ENCODE measurements around the gene CFP. TPM values are rescaled to one million over a fixed set of nuclear protein-coding genes. Genes with fewer than 3 reads are reported as not detected.
A peak's percentile ranks its signal among the peaks of the same experiment; 100 is the strongest.

The CFP gene
- total RNA-seq, 1 experiment from 2014 or later = 2.0 TPM

GRCh38 chrX:47628982-47629381 is 748 bp downstream of the CFP start:
- ChIA-PET CTCF (interaction anchor here (0.6 to 1.4 kb wide), 6 partner anchors 16 to 244 kb away, joined by 3 to 7 read pairs (median 4); partner anchors contain the start of gene TIMP1), POLR2A (interaction anchor here (0.7 kb wide), 1 partner anchor 56 kb away, joined by 3 read pairs; no protein-coding TSS in a partner anchor)
- Mint-ChIP-seq H3K9me3 (no peaks in the 10 kb centered on the region), H3K36me3 (no peaks in the 10 kb centered on the region), H3K4me1 (peaks cover 15% of the 10 kb centered on the region), H3K27ac (no peak overlapping the region), H3K27me3 (ENCODE audit: low read depth) (peaks cover 2% of the 10 kb centered on the region; the same call in 1 of the 2 replicates), H3K4me3 (no peak overlapping the region)
- TF ChIP-seq CTCF (IDR thresholded peaks at IDR 0.05) = no peak
- no peak for TF ChIP-seq ZNF263 (CRISPR knock-in tag; IDR thresholded peaks at IDR 0.05; ENCODE audit: low read depth)
- TF ChIP-seq RORB (CRISPR knock-in tag; IDR thresholded peaks at IDR 0.05) = no peak
- TF ChIP-seq ZBTB21 (CRISPR knock-in tag; IDR thresholded peaks at IDR 0.05; ENCODE audit: borderline replicate concordance) = no peak
- TF ChIP-seq EMX1 (CRISPR knock-in tag; IDR thresholded peaks at IDR 0.05) = no peak
- no peak for TF ChIP-seq FOXK1 (CRISPR knock-in tag; IDR thresholded peaks at IDR 0.05)
- no peak for TF ChIP-seq OVOL2 (CRISPR knock-in tag; IDR thresholded peaks at IDR 0.05; ENCODE audit: borderline replicate concordance)
- TF ChIP-seq PRRX2 (CRISPR knock-in tag; IDR thresholded peaks at IDR 0.05) = no peak
- no peak for TF ChIP-seq ESRRA (CRISPR knock-in tag; IDR thresholded peaks at IDR 0.05; ENCODE audit: borderline replicate concordance)
- DNase-seq (ENCODE audit: low spot score) (peak; percentile 23), ATAC-seq (peak; percentile 66)

- Mint-ChIP-seq H3K36me3 (no peaks in the 10 kb centered on the region), H3K4me3 (no peak overlapping the region), H3K27ac (no peak overlapping the region), H3K27me3 (ENCODE audit: low read depth) (peaks cover 22% of the 10 kb centered on the region), H3K9me3 (no peaks in the 10 kb centered on the region), H3K4me1 (peaks cover 28% of the 10 kb centered on the region)
- CTCF ChIA-PET = interaction anchor here (1.0 to 2.2 kb wide), 3 partner anchors 19 to 128 kb away, joined by 3 to 17 read pairs (median 8); no protein-coding TSS in a partner anchor
- POLR2A ChIA-PET = interaction anchor here (0.9 kb wide), 1 partner anchor 50 kb away, joined by 3 read pairs; no protein-coding TSS in a partner anchor
- no peak for TF ChIP-seq ETV6 (CRISPR knock-in tag; IDR thresholded peaks at IDR 0.05)
- TF ChIP-seq AFF4 (CRISPR knock-in tag; IDR thresholded peaks at IDR 0.05; ENCODE audit: borderline replicate concordance) = no peak
- TF ChIP-seq ATF2 (CRISPR knock-in tag; IDR thresholded peaks at IDR 0.05; ENCODE audit: borderline replicate concordance, low read depth) = no peak
- no peak for TF ChIP-seq TEAD1 (CRISPR knock-in tag; IDR thresholded peaks at IDR 0.05)
- no peak for TF ChIP-seq ERG (CRISPR knock-in tag; IDR thresholded peaks at IDR 0.05)
- no peak for TF ChIP-seq KAT7 (CRISPR knock-in tag; IDR thresholded peaks at IDR 0.05; ENCODE audit: borderline replicate concordance)
- no peak for TF ChIP-seq PREB (CRISPR knock-in tag; IDR thresholded peaks at IDR 0.05; ENCODE audit: borderline replicate concordance)
- no peak for TF ChIP-seq CREB1 (CRISPR knock-in tag; IDR thresholded peaks at IDR 0.05)
- ATAC-seq (no peak), DNase-seq (ENCODE audit: low spot score) (no peak)
Measured at GRCh38 chrX:47625365-47625764, 4.4 kb downstream of the CFP start.

All from WTC11 (cell line).